Esophagus (tissue), 2 donors: ENCODE measurements around the gene DCTN4. TPM values are rescaled to one million over a fixed set of nuclear protein-coding genes. Genes with fewer than 3 reads are reported as not detected.

Experiments used
- H3K27ac ChIP-seq, 2 donors: one replicate each; pipeline ENCODE4 v1.5.1; 2013; ENCODE audit warnings: low read depth in 2 of 2, mild to moderate bottlenecking in 2 of 2, inconsistent platforms in 1 of 2, low read length in 1 of 2, moderate library complexity in 1 of 2
- H3K27me3 ChIP-seq, 2 donors: one replicate each; pipeline ENCODE4 v1.6.1; 2013; ENCODE audit warnings: low read length in 2 of 2, control low read depth in 1 of 2, mild to moderate bottlenecking in 1 of 2; ENCODE audit not compliant: insufficient read depth in 2 of 2, control insufficient read depth in 1 of 2
- H3K36me3 ChIP-seq, 2 donors: one replicate each; pipeline ENCODE4 v1.6.1; 2013; ENCODE audit warnings: low read length in 1 of 2; ENCODE audit not compliant: control insufficient read depth in 2 of 2, insufficient read depth in 2 of 2
- H3K4me1 ChIP-seq, 2 donors: one replicate each; pipeline ENCODE4 v1.6.1; 2013; ENCODE audit warnings: low read length in 1 of 2; ENCODE audit not compliant: control insufficient read depth in 2 of 2, insufficient read depth in 2 of 2
- H3K4me3 ChIP-seq, 2 donors: one replicate each; pipeline ENCODE4 v1.5.1; 2013; ENCODE audit warnings: low read length in 2 of 2, mild to moderate bottlenecking in 2 of 2, low read depth in 1 of 2, moderate library complexity in 1 of 2
- H3K9me3 ChIP-seq, 2 donors: one replicate each; pipeline ENCODE4 v1.6.1; 2013; ENCODE audit warnings: mild to moderate bottlenecking in 2 of 2, low read depth in 1 of 2, low read length in 1 of 2, moderate library complexity in 1 of 2; ENCODE audit not compliant: control insufficient read depth in 2 of 2, insufficient read depth in 1 of 2
- WGBS, 2 donors: extraction: QIAGEN DNeasy Blood & Tissue Kit; methylation state at CpG; one replicate each; pipeline ENCODE4 v1.1.7; 2013; 5-methylcytosine and 5-hydroxymethylcytosine counted together
- polyA plus RNA-seq, 2 donors: library from polyadenylated mRNA; stranded (reverse); fragments of 200-250 nt; gene quantifications; one replicate each; pipeline ENCODE4 v1.2.3, GENCODE V29; 2013
- donor health status: healthy with polysubstance abuse.
- donor health status: Bipolar disorder and iron deficiency.

Gene DCTN4
- polyA plus RNA-seq, 2 donors, result 15.5 to 15.7 TPM

GRCh38 chr5:150689120-150689519 lies 69.7 kb downstream of the DCTN4 start:
- H3K27me3 ChIP-seq, result no peaks in the 10 kb centered on the region
- no peaks in the 10 kb centered on the region for H3K4me1 ChIP-seq
- H3K9me3 ChIP-seq, result no peaks in the 10 kb centered on the region
- WGBS, 2 donors, result 57 to 68% methylated on average over 1 of the region's 1 CpG
- peaks cover 15 to 21% of the 10 kb centered on the region in 2 donors for H3K36me3 ChIP-seq
- no peak overlapping the region for H3K4me3 ChIP-seq
- H3K27ac ChIP-seq, result no peak overlapping the region

- H3K4me3 ChIP-seq, result no peak overlapping the region
- H3K36me3 ChIP-seq, result no peaks in the 10 kb centered on the region
- H3K9me3 ChIP-seq, result no peaks in the 10 kb centered on the region
- peaks cover 0 to 9% of the 10 kb centered on the region in 2 donors for H3K4me1 ChIP-seq
- H3K27me3 ChIP-seq, result no peaks in the 10 kb centered on the region
- WGBS, 2 donors, result 91 to 93% methylated on average over 9 of the region's 9 CpGs
- no peak overlapping the region for H3K27ac ChIP-seq
Measured at GRCh38 chr5:150676578-150676977, 82.2 kb downstream of the DCTN4 start.

- no peaks in the 10 kb centered on the region for H3K9me3 ChIP-seq
- H3K27ac ChIP-seq, result no peak overlapping the region
- no peaks in the 10 kb centered on the region for H3K27me3 ChIP-seq
- H3K4me3 ChIP-seq, result no peak overlapping the region
- H3K4me1 ChIP-seq, result peaks cover 0 to 10% of the 10 kb centered on the region in 2 donors
- 79 to 88% methylated on average over 6 of the region's 6 CpGs for WGBS, 2 donors
- H3K36me3 ChIP-seq, result no peaks in the 10 kb centered on the region
Measured at GRCh38 chr5:150675069-150675468, 83.7 kb downstream of the DCTN4 start.

DNA sequence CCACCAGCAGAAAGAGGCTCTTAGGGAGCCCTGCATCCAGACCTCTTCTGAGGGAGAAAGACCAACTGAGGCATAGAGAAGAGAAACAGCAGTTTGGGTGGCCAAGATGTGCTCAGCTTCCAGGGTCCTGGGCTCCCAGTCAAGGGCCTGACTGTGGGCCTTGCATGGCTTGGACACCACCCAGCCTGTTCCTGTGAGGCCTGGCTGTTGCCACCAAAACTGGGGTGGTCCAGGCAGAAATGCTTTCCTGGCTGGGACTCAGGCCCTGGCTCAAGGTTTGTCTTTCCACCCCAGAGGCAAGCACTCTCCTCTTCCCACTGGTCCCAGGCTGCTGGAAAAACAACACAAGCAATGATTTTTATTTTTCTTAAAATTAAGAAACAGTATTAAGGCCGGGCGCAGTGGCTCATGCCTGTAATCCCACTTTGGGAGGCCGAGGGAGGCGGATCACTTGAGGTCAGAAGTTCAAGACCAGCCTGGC lies 84.4 kb downstream of the DCTN4 start:
- H3K27ac ChIP-seq, result peak overlapping the region in 1 of 2 donors; percentile 1

GRCh38 chr5:150672884-150673275 lies 85.9 kb downstream of the DCTN4 start:
- no peaks in the 10 kb centered on the region for H3K27me3 ChIP-seq
- H3K36me3 ChIP-seq, result no peaks in the 10 kb centered on the region
- H3K27ac ChIP-seq, result no peak overlapping the region
- H3K4me3 ChIP-seq, result no peak overlapping the region
- H3K4me1 ChIP-seq, result peaks cover 0 to 10% of the 10 kb centered on the region in 2 donors
- H3K9me3 ChIP-seq, result no peaks in the 10 kb centered on the region
- 69 to 79% methylated on average over 7 of the region's 7 CpGs for WGBS, 2 donors

More for the DNA sequence above, 84.4 kb downstream of the DCTN4 start:
- Histone ChIP-seq H3K9me3 (no peaks in the 10 kb centered on the region), H3K4me1 (peaks cover 0 to 10% of the 10 kb centered on the region in 2 donors), H3K4me3 (no peak overlapping the region), H3K36me3 (no peaks in the 10 kb centered on the region), H3K27me3 (no peaks in the 10 kb centered on the region)
- WGBS, 2 donors, result 85 to 87% methylated on average over 4 of the region's 4 CpGs

- Histone ChIP-seq H3K4me1 (peaks cover 0 to 10% of the 10 kb centered on the region in 2 donors), H3K27me3 (no peaks in the 10 kb centered on the region), H3K4me3 (peak overlapping the region; percentile 39 to 43), H3K9me3 (no peaks in the 10 kb centered on the region), H3K36me3 (no peaks in the 10 kb centered on the region), H3K27ac (no peak overlapping the region)
- 3% methylated on average over 38 of the region's 38 CpGs for WGBS, 2 donors
Measured at GRCh38 chr5:150672237-150672883, 86.5 kb downstream of the DCTN4 start.

- no peaks in the 10 kb centered on the region for H3K36me3 ChIP-seq
- peak overlapping the region; percentile 30 to 39 for H3K4me3 ChIP-seq
- H3K27me3 ChIP-seq, result no peaks in the 10 kb centered on the region
- WGBS, 2 donors, result 6 to 11% methylated on average over 42 to 51 of the region's 51 CpGs
- no peak overlapping the region for H3K27ac ChIP-seq
- no peaks in the 10 kb centered on the region for H3K9me3 ChIP-seq
- peaks cover 0 to 10% of the 10 kb centered on the region in 2 donors for H3K4me1 ChIP-seq
Measured at GRCh38 chr5:150671509-150672236, 87.1 kb downstream of the DCTN4 start.

DNA sequence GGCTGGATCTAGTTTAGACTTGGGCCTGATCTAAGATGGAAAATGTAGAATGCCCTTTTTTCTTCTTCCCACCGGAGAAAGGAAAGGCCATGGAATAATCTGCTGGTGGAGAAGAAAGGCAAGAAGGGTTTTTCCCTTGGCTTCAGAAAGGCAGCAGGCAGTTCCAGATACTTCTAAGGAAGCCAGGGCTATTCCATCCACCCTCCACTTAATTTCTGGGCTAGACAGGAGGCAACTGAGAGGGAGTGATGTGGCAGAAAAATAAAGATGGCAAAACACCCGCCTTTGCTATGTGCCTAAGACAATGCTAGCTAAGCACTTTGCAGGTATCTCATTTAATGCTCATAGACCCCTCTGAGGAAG lies 87.9 kb downstream of the DCTN4 start:
- WGBS, 2 donors, result 39 to 48% methylated on average over 2 of the region's 2 CpGs
- H3K9me3 ChIP-seq, result no peaks in the 10 kb centered on the region
- no peaks in the 10 kb centered on the region for H3K27me3 ChIP-seq
- H3K27ac ChIP-seq, result no peak overlapping the region
- H3K36me3 ChIP-seq, result no peaks in the 10 kb centered on the region
- peaks cover 0 to 10% of the 10 kb centered on the region in 2 donors for H3K4me1 ChIP-seq
- H3K4me3 ChIP-seq, result no peak overlapping the region

GRCh38 chr5:150670275-150670947 lies 88.4 kb downstream of the DCTN4 start:
- no peak overlapping the region for H3K27ac ChIP-seq
- no peaks in the 10 kb centered on the region for H3K27me3 ChIP-seq
- WGBS, 2 donors, result 86 to 87% methylated on average over 14 of the region's 14 CpGs
- peaks cover 0 to 10% of the 10 kb centered on the region in 2 donors for H3K4me1 ChIP-seq
- H3K9me3 ChIP-seq, result no peaks in the 10 kb centered on the region
- no peaks in the 10 kb centered on the region for H3K36me3 ChIP-seq
- H3K4me3 ChIP-seq, result no peak overlapping the region
